ENCODE measurements around the gene PRUNE2. TPM values are rescaled to one million over a fixed set of nuclear protein-coding genes. Genes with fewer than 3 reads are reported as not detected.

The PRUNE2 gene
- total RNA-seq, 4 donors from 2014 or later = 67.6 to 105 (median 95.6) TPM

GRCh38 chr9:76704593-76705204, 201.2 kb downstream of the PRUNE2 start:
- in situ Hi-C loops (cut with MboI; ENCODE audit: low pct_ligation_motif_present in 1 of 4, low pct_unique_long_range_greater_than_20kb in 1 of 4, low sequenced_read_pairs in 3 of 4) (loop anchor here in 3 of 4 donors (5.0 to 25.0 kb wide), 3 partner anchors 92 to 267 kb away; no protein-coding TSS in a partner anchor), intact Hi-C loops (cut with DNase I; ENCODE audit: low total_unique reads) (loop anchor here (10.0 kb wide), 1 partner anchor 250 kb away; the partner anchor contains the start of gene GCNT1)
- peaks cover 11% of the 10 kb centered on the region for H3K27me3 ChIP-seq
- DNase-seq = no peak
- no peak overlapping the region for H3K4me3 ChIP-seq
- no peaks in the 10 kb centered on the region for H3K9me3 ChIP-seq
- 13 to 27% methylated on average over 3 to 9 of the region's 9 CpGs for WGBS, 2 donors (ENCODE audit: low coverage in 1 of 2)
- TF ChIP-seq POLR2AphosphoS5 (IDR thresholded peaks at IDR 0.05) (no peak), CTCF (IDR thresholded peaks at IDR 0.05) (peak; percentile 54 to 75 (median 58))
- no peaks in the 10 kb centered on the region for H3K36me3 ChIP-seq
- H3K4me1 ChIP-seq = peaks cover 0 to 2% (median 0%) of the 10 kb centered on the region in 4 donors
- no peak overlapping the region for H3K27ac ChIP-seq

- no peaks in the 10 kb centered on the region for H3K9me3 ChIP-seq
- no peak for DNase-seq
- no peak overlapping the region for H3K4me3 ChIP-seq
- intact Hi-C loops (cut with DNase I; ENCODE audit: low total_unique reads) = loop anchor here (10.0 kb wide), 1 partner anchor 248 kb away; the partner anchor contains the start of gene GCNT1
- WGBS, 2 donors (ENCODE audit: low coverage in 1 of 2) = 62 to 68% methylated on average over 2 to 7 of the region's 7 CpGs
- peaks cover 0 to 2% (median 0%) of the 10 kb centered on the region in 4 donors for H3K4me1 ChIP-seq
- H3K27me3 ChIP-seq = peaks cover 11% of the 10 kb centered on the region
- in situ Hi-C loops (cut with MboI; ENCODE audit: low pct_ligation_motif_present in 1 of 4, low pct_unique_long_range_greater_than_20kb in 1 of 4, low sequenced_read_pairs in 3 of 4) = loop anchor here in 3 of 4 donors (5.0 to 25.0 kb wide), 3 partner anchors 91 to 266 kb away; no protein-coding TSS in a partner anchor
- TF ChIP-seq POLR2AphosphoS5 (IDR thresholded peaks at IDR 0.05) (no peak), POLR2A (IDR thresholded peaks at IDR 0.05) (no peak), CTCF (IDR thresholded peaks at IDR 0.05) (no peak), EP300 (IDR thresholded peaks at IDR 0.05; ENCODE audit: low read depth) (no peak)
- no peaks in the 10 kb centered on the region for H3K36me3 ChIP-seq
- no peak overlapping the region for H3K27ac ChIP-seq
Observed at GRCh38 chr9:76703270-76703669, 202.6 kb downstream of the PRUNE2 start.

GRCh38 chr9:76701441-76702039, 204.4 kb downstream of the PRUNE2 start:
- Histone ChIP-seq H3K4me1 (peaks cover 0 to 2% (median 0%) of the 10 kb centered on the region in 4 donors), H3K9me3 (no peaks in the 10 kb centered on the region), H3K4me3 (no peak overlapping the region), H3K36me3 (no peaks in the 10 kb centered on the region), H3K27ac (no peak overlapping the region), H3K27me3 (peaks cover 11% of the 10 kb centered on the region)
- WGBS, 2 donors (ENCODE audit: low coverage in 1 of 2) = 70 to 73% methylated on average over 2 to 3 of the region's 3 CpGs
- no peak for DNase-seq
- intact Hi-C loops (cut with DNase I; ENCODE audit: low total_unique reads) (loop anchor here (10.0 kb wide), 1 partner anchor 247 kb away; the partner anchor contains the start of gene GCNT1), in situ Hi-C loops (cut with MboI; ENCODE audit: low pct_ligation_motif_present in 1 of 4, low pct_unique_long_range_greater_than_20kb in 1 of 4, low sequenced_read_pairs in 3 of 4) (loop anchor here in 3 of 4 donors (5.0 to 25.0 kb wide), 3 partner anchors 89 to 264 kb away; no protein-coding TSS in a partner anchor)
- TF ChIP-seq EP300 (IDR thresholded peaks at IDR 0.05; ENCODE audit: low read depth) (no peak), POLR2AphosphoS5 (IDR thresholded peaks at IDR 0.05) (no peak), POLR2A (IDR thresholded peaks at IDR 0.05) (no peak), CTCF (IDR thresholded peaks at IDR 0.05) (no peak)

GRCh38 chr9:76700916-76701315, 205.0 kb downstream of the PRUNE2 start:
- intact Hi-C loops (cut with DNase I; ENCODE audit: low total_unique reads) = loop anchor here (10.0 kb wide), 1 partner anchor 246 kb away; the partner anchor contains the start of gene GCNT1
- peaks cover 10% of the 10 kb centered on the region for H3K27me3 ChIP-seq
- H3K4me1 ChIP-seq = peaks cover 0 to 2% (median 0%) of the 10 kb centered on the region in 4 donors

More at GRCh38 chr9:76700916-76701315, 205.0 kb downstream of the PRUNE2 start:
- 81 to 89% methylated on average over 4 of the region's 4 CpGs for WGBS, 2 donors (ENCODE audit: low coverage in 1 of 2)
- Histone ChIP-seq H3K9me3 (no peaks in the 10 kb centered on the region), H3K36me3 (no peaks in the 10 kb centered on the region), H3K27ac (no peak overlapping the region), H3K4me3 (no peak overlapping the region)
- DNase-seq = no peak
- TF ChIP-seq CTCF (IDR thresholded peaks at IDR 0.05) (no peak), POLR2A (IDR thresholded peaks at IDR 0.05) (no peak), POLR2AphosphoS5 (IDR thresholded peaks at IDR 0.05) (no peak), EP300 (IDR thresholded peaks at IDR 0.05; ENCODE audit: low read depth) (no peak)
- in situ Hi-C loops (cut with MboI; ENCODE audit: low pct_ligation_motif_present in 1 of 4, low pct_unique_long_range_greater_than_20kb in 1 of 4, low sequenced_read_pairs in 3 of 4) = loop anchor here in 3 of 4 donors (5.0 to 25.0 kb wide), 3 partner anchors 89 to 264 kb away; no protein-coding TSS in a partner anchor

All from transverse colon (tissue), 4 donors.